Activated naive CD4-positive, alpha-beta T cell (primary cell): ENCODE measurements around the gene NTN5.

Source experiments
- DNase-seq, 4 experiments: peaks; one replicate each; lab custom pipeline; 2025; lab: John Stamatoyannopoulos, UW

NTN5 gene

DNA sequence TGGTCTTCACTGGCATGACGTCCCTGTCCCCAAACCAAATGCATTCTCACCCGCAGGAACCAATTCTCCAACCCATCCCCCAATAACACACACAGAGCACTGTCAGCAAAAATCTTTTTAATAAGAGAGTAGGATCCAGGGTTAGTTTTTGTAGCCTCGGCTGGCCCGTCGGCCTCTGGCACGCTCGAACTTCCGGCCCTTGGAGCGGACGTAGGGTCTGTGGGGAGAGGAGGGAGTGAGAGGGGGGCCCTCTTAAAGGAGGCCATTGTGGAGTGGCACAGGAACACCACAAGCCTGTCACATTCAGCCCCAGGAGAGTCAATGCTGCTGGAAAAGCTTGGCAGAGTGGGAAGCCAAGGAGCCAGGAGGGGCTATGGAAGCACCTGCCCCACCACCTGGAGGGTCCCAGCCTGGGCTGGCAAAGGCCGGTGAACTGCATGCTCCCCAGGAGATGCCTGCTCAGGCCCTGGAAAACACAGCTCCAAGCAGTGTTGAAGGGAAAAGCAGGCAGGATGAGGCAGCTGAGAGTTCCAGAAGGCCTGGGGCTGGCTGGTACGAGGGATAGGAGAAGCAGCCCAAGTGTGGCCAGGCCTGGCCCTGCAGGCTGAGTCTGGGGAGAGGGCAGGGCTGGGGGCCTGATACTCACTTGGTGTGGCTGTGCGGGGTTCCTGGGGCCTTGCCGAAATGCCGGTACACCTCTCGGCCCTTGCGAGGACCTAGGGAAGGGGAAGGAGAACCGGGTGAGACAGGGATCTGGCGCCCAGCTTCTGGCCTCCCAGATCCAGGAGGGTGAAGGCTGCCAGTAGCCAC lies 57.4 kb downstream of the NTN5 start:
- DNase-seq = no peak

DNA sequence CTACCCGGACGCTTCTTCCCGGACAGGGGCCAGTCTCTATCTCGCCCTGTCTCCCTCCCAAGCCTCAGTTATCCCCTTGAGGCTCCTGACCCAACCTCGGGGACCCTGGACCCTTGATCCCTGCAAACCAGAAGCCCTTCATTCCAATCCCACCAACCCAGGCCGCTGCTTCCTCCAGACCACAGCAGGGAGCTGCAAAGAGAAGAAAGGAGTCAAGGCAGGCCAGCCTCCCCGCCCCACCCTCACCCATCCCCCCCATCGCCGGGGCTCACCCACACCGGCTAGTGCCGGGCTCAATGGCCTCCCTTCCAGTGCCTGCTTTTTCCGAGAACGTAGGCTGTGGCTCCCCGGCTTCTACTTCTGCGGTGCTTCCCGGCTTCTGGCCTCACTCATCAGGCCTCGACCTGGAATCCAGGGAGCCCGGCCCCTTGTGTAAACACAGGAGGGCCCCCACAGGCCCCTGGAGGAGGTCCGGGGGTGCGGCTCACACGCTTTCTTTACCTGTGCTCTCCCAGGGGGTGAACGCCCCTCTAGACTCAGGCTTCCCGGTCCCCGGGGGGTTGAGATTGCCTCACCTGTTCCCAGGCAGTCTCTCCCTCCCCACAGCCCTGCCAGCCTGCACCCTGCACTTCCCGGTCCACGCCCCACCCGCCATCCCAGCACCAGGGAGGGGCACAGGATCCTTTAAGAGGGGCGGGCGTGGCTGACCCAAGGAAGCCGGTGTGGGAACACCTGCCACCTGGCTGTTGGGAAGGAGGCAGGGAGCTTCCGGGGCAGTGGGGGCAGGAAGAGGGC lies 58.2 kb downstream of the NTN5 start, which contains the start of gene FAM83E:
TSS of gene FAM83E (minus strand) at position 641 of the 795 bp plus-strand sequence. CDS start 1,704 bp downstream, outside the sequence.
- no peak for DNase-seq

DNA sequence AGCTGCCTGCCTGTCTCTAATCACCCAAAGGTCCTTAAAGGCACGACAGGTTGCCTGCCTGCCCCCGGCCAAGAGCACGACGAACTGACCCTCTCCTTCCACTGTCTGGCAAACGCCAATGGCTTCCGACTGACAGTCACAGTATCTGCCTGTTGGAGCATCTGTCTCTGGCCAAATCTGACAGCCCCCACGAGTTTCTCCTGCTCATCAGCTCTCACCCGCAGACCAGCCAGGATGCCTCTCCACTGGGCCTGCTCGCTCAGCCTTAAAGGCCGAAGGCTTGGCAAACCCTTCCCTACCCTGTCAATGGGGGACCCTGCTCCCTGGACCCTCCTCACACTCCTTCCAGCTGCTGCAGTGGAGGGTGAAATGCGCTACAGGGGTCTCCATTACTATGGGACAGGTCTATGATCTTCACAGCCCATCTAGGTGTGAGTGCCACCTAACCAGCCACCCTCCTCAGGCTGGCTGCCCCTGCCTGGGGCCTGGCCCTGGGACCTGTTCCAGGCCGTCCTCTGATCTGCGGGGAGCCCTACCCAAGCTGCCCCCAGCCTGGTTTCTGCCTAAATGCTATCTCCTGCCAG lies 58.9 kb downstream of the NTN5 start:
- DNase-seq = no peak

DNA sequence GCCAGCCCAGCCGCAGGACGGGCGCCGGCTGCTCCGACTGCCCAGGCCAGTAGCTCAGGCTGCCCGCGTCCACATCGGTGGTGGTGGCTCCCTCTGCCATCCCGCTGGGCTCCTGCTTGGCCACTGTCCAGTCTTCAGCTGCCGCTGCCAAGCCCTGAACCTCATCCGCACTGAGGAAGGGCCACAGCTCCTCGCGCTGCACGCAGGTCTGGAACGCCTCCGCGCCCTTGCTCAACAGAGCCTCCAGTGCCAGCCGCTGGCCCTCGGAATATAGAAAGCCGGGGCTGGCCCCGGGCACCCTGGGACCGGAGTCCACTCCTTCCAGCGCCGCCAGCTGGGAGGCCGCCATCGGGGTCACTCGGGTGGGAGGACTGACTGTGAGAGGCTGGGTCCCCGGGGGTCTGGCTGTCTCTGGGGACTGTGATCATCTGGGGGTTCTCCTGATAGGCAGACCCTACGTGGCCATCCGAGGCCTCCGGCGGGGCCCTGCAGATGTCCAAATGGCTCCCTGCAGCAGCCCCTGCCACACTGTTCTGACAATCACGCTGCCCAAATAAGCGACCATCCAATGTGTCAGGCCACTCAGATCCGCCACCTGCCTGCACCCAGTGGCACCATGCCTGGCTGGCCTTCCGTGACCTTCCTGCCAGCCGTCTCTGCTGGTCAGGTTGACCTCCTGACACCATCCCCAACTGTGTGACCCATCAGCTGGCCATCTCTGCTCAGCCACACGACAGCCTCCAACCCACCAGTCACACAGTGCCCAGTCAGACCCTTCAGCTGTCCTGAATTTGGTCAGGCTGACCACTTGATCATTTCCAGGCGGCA lies 59.6 kb downstream of the NTN5 start:
- no peak for DNase-seq

DNA sequence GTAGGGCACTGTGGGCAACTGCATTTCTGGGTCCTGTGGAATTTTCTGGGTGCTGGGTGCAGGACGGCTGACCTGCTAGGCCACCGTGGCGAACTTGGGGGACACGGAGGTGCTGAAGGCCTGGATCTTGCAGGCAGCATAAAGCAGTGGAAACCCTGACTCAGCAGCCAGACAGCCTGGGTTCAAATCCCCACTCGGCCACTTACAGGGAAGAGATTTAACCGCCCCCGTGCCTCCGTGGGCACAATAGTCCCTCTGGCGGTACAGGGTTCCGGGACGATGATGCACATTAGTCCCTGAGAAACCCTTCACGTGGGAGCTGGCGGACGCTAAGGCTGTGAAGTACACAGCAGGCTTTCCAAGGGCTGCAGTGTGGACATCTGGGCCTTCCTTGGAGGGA lies 60.9 kb downstream of the NTN5 start:
- DNase-seq = no peak
